GM23248 (cell line): Measurements from ENCODE around the gene ART4. TPM values are rescaled to one million over a fixed set of nuclear protein-coding genes. Genes with fewer than 3 reads are reported as not detected.

Source experiments
- DNase-seq: peaks from one replicate; pipeline ENCODE4 v3.0.0-alpha.2; 2015
- H2AFZ ChIP-seq: fragments of 200-600 bp; sonication (generic); 2 replicates; pipeline ENCODE4 v1.6.1; 2016; ENCODE audit warnings: antibody characterized with exemption
- H3F3A ChIP-seq: fragments of 200-600 bp; sonication (generic); 2 replicates; pipeline ENCODE4 v1.6.1; 2016; ENCODE audit warnings: mild to moderate bottlenecking, antibody characterized with exemption, mixed run types; ENCODE audit not compliant: insufficient read depth
- H3K27ac ChIP-seq: fragments of 200-600 bp; sonication (generic); 2 replicates; pipeline ENCODE4 v1.5.1; 2016; ENCODE audit warnings: mild to moderate bottlenecking
- H3K27me3 ChIP-seq: fragments of 200-600 bp; sonication (generic); replicated peaks from 2 replicates; pipeline ENCODE4 v1.6.1; 2016; ENCODE audit warnings: mild to moderate bottlenecking; ENCODE audit not compliant: insufficient read depth
- H3K36me3 ChIP-seq: fragments of 200-600 bp; sonication (generic); 2 replicates; pipeline ENCODE4 v1.6.1; 2016; ENCODE audit warnings: low read depth, mild to moderate bottlenecking
- H3K4me1 ChIP-seq: fragments of 200-600 bp; sonication (generic); 2 replicates; pipeline ENCODE4 v1.6.1; 2016; ENCODE audit warnings: mild to moderate bottlenecking; ENCODE audit not compliant: insufficient read depth
- H3K4me2 ChIP-seq: fragments of 200-600 bp; sonication (generic); one replicate; pipeline ENCODE4 v1.6.1; 2016; ENCODE audit warnings: mild to moderate bottlenecking; ENCODE audit not compliant: unreplicated experiment
- H3K4me3 ChIP-seq: fragments of 200-600 bp; sonication (generic); 2 replicates; pipeline ENCODE4 v1.5.1; 2016; ENCODE audit warnings: mild to moderate bottlenecking
- H3K79me2 ChIP-seq: fragments of 200-600 bp; sonication (generic); 2 replicates; pipeline ENCODE4 v1.6.1; 2016; ENCODE audit warnings: mild to moderate bottlenecking; ENCODE audit not compliant: insufficient read depth
- H3K9ac ChIP-seq: fragments of 200-600 bp; sonication (generic); 2 replicates; pipeline ENCODE4 v1.6.1; 2016; ENCODE audit warnings: mild to moderate bottlenecking
- H3K9me2 ChIP-seq: fragments of 200-600 bp; sonication (generic); 2 replicates; pipeline ENCODE4 v1.6.1; 2016; ENCODE audit warnings: mixed run types, mild to moderate bottlenecking, moderate library complexity; ENCODE audit not compliant: insufficient read depth
- H3K9me3 ChIP-seq: fragments of 200-600 bp; sonication (generic); one replicate; pipeline ENCODE4 v1.6.1; 2017; ENCODE audit warnings: low read depth
- H4K20me1 ChIP-seq: fragments of 200-600 bp; sonication (generic); 2 replicates; pipeline ENCODE4 v1.6.0; 2016; ENCODE audit not compliant: insufficient read depth
- EZH2 ChIP-seq: fragments of 200-600 bp; sonication (generic); IDR thresholded peaks from 2 replicates; pipeline ENCODE4 v1.6.1; 2018; ENCODE audit warnings: antibody characterized with exemption, mild to moderate bottlenecking; ENCODE audit not compliant: insufficient read depth, poor library complexity, severe bottlenecking
- EZH2phosphoT487 ChIP-seq: fragments of 200-600 bp; sonication (generic); IDR thresholded peaks from 2 replicates; pipeline ENCODE4 v1.6.1; 2018; ENCODE audit warnings: antibody characterized with exemption, moderate library complexity, mild to moderate bottlenecking, low read depth; ENCODE audit not compliant: insufficient read depth
- WGBS, 2 experiments: methylation state at CpG; one replicate each; pipeline ENCODE4 v1.1.6; 2015 to 2017; ENCODE audit warnings: low lambda C conversion rate in 2 of 2, low coverage in 1 of 2; ENCODE audit errors: missing lambda C conversion rate in 2 of 2; 5-methylcytosine and 5-hydroxymethylcytosine counted together
- in situ Hi-C: fragments of 300-500 bp; cut with MboI; formaldehyde crosslinking; loops from 2 replicates; pipeline ENCODE4 v1.15.0; 2020
- polyA plus RNA-seq: library from polyadenylated mRNA; unstranded; fragments of >200 nt; fragmentation: Nextera tagmentation; extraction: Ambion mirVana; gene quantifications from 2 replicates; pipeline ENCODE4 v1.2.1, GENCODE V29; 2016
- total RNA-seq: library from RNA; depleted of rRNA; stranded (reverse); fragments of >200 nt; shearing (Covaris generic); gene quantifications from 2 replicates; pipeline ENCODE4 v1.2.3, GENCODE V29; 2014

Gene ART4
- total and polyA plus RNA-seq, 2 experiments from 2014 or later = not detected

GRCh38 chr12:14860490-14860889, 17.2 kb upstream of the ART4 start:
- DNase-seq = no peak
- Histone ChIP-seq H3K4me1 (no peaks in the 10 kb centered on the region), H3K9ac (no peak overlapping the region), H3K79me2 (no peaks in the 10 kb centered on the region), H3K36me3 (no peaks in the 10 kb centered on the region), H3K4me3 (no peak overlapping the region), H3F3A (no peaks in the 10 kb centered on the region), H3K27me3 (no peaks in the 10 kb centered on the region), H3K9me2 (no peaks in the 10 kb centered on the region), H2AFZ (no peak overlapping the region), H3K9me3 (peaks cover 4% of the 10 kb centered on the region), H3K27ac (no peak overlapping the region), H4K20me1 (no peaks in the 10 kb centered on the region), H3K4me2 (no peak overlapping the region)
- TF ChIP-seq EZH2 = no peak
- no peak for TF ChIP-seq EZH2phosphoT487
- in situ Hi-C loops = no loop called here

- H3K4me3 ChIP-seq = no peak overlapping the region
- in situ Hi-C loops = no loop called here
Measured at GRCh38 chr12:14858513-14858912, 15.2 kb upstream of the ART4 start.

DNA sequence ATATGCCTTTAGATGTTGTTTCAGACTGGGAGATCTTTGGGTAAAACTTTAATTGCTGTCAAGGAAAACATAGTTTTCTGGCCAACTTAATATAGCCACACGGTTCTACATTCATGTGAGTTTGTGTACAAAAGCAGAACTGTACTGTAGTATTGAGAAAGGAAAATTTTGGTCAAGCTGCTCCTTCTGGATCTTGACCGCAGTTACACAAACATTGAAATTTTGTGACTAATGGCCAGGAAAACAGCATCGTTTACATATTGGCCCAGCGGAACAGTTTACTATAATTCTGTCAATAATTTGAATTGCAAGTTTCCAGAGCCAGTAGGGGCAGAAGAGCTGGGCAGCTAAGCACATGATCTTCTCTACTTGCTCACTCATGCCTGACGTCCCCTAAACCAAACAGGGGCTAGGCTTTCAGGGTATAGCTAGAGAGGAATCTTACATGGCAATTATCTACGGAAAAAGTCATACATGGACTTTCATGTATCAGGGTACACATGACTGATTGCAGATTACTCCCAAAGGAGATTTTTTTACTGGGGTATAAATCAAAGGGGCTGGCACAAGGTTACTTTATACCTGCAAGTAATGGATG, 11.4 kb upstream of the ART4 start:
- no peaks in the 10 kb centered on the region for H3K79me2 ChIP-seq
- no peaks in the 10 kb centered on the region for H3F3A ChIP-seq
- H3K27ac ChIP-seq = no peak overlapping the region
- in situ Hi-C loops = no loop called here
- H2AFZ ChIP-seq = peak overlapping the region; percentile 17; the same call in 1 of the 2 replicates
- H4K20me1 ChIP-seq = no peaks in the 10 kb centered on the region
- WGBS, 2 experiments = 7% methylated on average over 6 of the region's 6 CpGs
- no peaks in the 10 kb centered on the region for H3K9me3 ChIP-seq
- H3K9ac ChIP-seq = no peak overlapping the region
- no peak for TF ChIP-seq EZH2phosphoT487
- no peak for TF ChIP-seq EZH2
- H3K4me1 ChIP-seq = peaks cover 18% of the 10 kb centered on the region
- no peaks in the 10 kb centered on the region for H3K27me3 ChIP-seq
- no peak overlapping the region for H3K4me3 ChIP-seq
- H3K4me2 ChIP-seq = peak overlapping the region; percentile 2
- peak; percentile 72 for DNase-seq
- no peaks in the 10 kb centered on the region for H3K9me2 ChIP-seq
- no peaks in the 10 kb centered on the region for H3K36me3 ChIP-seq

More at GRCh38 chr12:14858513-14858912, 15.2 kb upstream of the ART4 start:
- Histone ChIP-seq H3K27me3 (no peaks in the 10 kb centered on the region), H3K79me2 (no peaks in the 10 kb centered on the region), H4K20me1 (no peaks in the 10 kb centered on the region), H3K4me2 (no peak overlapping the region), H3F3A (no peaks in the 10 kb centered on the region), H3K27ac (no peak overlapping the region), H2AFZ (no peak overlapping the region), H3K9ac (no peak overlapping the region), H3K9me2 (no peaks in the 10 kb centered on the region), H3K9me3 (peaks cover 4% of the 10 kb centered on the region), H3K36me3 (no peaks in the 10 kb centered on the region), H3K4me1 (peaks cover 14% of the 10 kb centered on the region)
- TF ChIP-seq EZH2phosphoT487 = no peak
- TF ChIP-seq EZH2 = no peak
- DNase-seq = no peak
- WGBS, 2 experiments = 54 to 62% methylated on average over 1 of the region's 1 CpG

DNA sequence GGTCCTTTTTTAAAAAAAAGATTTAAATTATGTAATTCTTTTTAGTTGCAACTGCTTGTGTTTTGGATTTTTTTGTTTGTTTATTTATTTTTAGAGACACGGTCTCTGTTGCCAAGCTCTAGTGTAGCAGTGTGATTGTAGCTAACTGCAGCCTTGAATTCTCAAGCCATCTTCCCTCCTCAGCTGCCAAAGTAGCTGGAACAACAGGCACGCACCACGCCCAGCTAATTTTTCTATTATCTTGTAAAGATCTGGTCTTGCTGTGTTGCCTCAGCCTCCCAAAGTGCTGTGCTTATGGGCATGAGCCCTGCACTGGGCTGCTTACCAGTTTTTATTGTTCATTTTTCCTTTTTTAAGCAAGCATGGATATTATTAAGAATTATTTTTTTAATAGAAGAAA, 10.6 kb upstream of the ART4 start:
- H2AFZ ChIP-seq = no peak overlapping the region
- H3K4me2 ChIP-seq = peak overlapping the region; percentile 2
- in situ Hi-C loops = no loop called here

DNA sequence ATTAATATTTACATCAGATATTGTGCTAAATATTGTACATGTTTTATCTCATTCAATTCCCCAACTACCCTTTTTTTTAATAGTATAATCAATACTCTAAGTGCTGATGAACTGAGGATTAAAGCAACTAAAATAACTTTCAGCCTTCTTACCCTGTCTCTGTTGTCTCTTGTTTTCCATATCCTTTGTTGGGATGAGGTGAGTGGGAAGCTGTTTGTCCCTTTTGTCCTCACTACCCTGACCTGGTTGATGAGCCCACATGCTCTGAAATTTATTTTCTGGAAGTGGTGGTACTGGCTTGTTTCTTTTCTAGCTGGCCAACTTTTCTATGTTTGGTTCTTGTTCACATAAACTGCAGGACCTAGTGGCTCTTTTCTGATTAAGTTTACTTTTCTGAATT, 9.6 kb upstream of the ART4 start:
- no peak overlapping the region for H3K27ac ChIP-seq
- H3F3A ChIP-seq = no peaks in the 10 kb centered on the region
- no peak overlapping the region for H3K4me3 ChIP-seq
- no peak for DNase-seq
- H3K4me1 ChIP-seq = peaks cover 24% of the 10 kb centered on the region
- H4K20me1 ChIP-seq = no peaks in the 10 kb centered on the region
- TF ChIP-seq EZH2 (no peak), EZH2phosphoT487 (no peak)
- H3K9me2 ChIP-seq = no peaks in the 10 kb centered on the region
- H2AFZ ChIP-seq = no peak overlapping the region
- H3K4me2 ChIP-seq = no peak overlapping the region
- no peak overlapping the region for H3K9ac ChIP-seq
- H3K36me3 ChIP-seq = no peaks in the 10 kb centered on the region
- H3K27me3 ChIP-seq = no peaks in the 10 kb centered on the region
- no peaks in the 10 kb centered on the region for H3K79me2 ChIP-seq
- H3K9me3 ChIP-seq = no peaks in the 10 kb centered on the region
- in situ Hi-C loops = no loop called here

More for the DNA sequence above, 10.6 kb upstream of the ART4 start:
- WGBS, 2 experiments = 33 to 36% methylated on average over 3 of the region's 3 CpGs
- no peak overlapping the region for H3K4me3 ChIP-seq
- no peak overlapping the region for H3K9ac ChIP-seq
- no peaks in the 10 kb centered on the region for H3K9me3 ChIP-seq
- no peaks in the 10 kb centered on the region for H3K36me3 ChIP-seq
- H3K9me2 ChIP-seq = no peaks in the 10 kb centered on the region
- no peak overlapping the region for H3K27ac ChIP-seq
- H3F3A ChIP-seq = no peaks in the 10 kb centered on the region
- no peaks in the 10 kb centered on the region for H4K20me1 ChIP-seq
- peaks cover 24% of the 10 kb centered on the region for H3K4me1 ChIP-seq
- TF ChIP-seq EZH2 = no peak
- TF ChIP-seq EZH2phosphoT487 = no peak
- DNase-seq = peak; percentile 36
- no peaks in the 10 kb centered on the region for H3K79me2 ChIP-seq
- H3K27me3 ChIP-seq = no peaks in the 10 kb centered on the region
